Stimulated activated effector memory CD8-positive, alpha-beta T cell treated with anti-CD3 and anti-CD28 coated beads, Interleukin-12 subunit alpha, Interleukin-12 subunit beta, amount 100 ng/mL, for 72 hours (primary cell): ENCODE measurements around the gene PIGK.
A peak's percentile ranks its signal among the peaks of the same experiment; 100 is the strongest.

ENCODE experiments used
- ATAC-seq: fragments of 150-1000 bp; cut with Tn5 transposase; 2 replicates; pipeline ENCODE4 v1.10.0; 2021
- DNase-seq, 2 donors: peaks; one replicate each; pipeline ENCODE4 v3.0.0; 2021 to 2022; ENCODE audit warnings: low spot score in 2 of 2
- H3K27ac Mint-ChIP-seq: one replicate; pipeline ENCODE4 v1.8.0; 2022; ENCODE audit warnings: mild to moderate bottlenecking, mixed read lengths
- H3K36me3 Mint-ChIP-seq: one replicate; pipeline ENCODE4 v1.8.0; 2022; ENCODE audit warnings: mild to moderate bottlenecking, mixed read lengths
- H3K4me1 Mint-ChIP-seq: one replicate; pipeline ENCODE4 v1.8.0; 2022; ENCODE audit warnings: mixed read lengths
- H3K4me3 Mint-ChIP-seq: one replicate; pipeline ENCODE4 v1.8.0; 2022; ENCODE audit warnings: mild to moderate bottlenecking, mixed read lengths
- H3K9me3 Mint-ChIP-seq: one replicate; pipeline ENCODE4 v1.8.0; 2022; ENCODE audit warnings: mixed read lengths

The PIGK gene

DNA sequence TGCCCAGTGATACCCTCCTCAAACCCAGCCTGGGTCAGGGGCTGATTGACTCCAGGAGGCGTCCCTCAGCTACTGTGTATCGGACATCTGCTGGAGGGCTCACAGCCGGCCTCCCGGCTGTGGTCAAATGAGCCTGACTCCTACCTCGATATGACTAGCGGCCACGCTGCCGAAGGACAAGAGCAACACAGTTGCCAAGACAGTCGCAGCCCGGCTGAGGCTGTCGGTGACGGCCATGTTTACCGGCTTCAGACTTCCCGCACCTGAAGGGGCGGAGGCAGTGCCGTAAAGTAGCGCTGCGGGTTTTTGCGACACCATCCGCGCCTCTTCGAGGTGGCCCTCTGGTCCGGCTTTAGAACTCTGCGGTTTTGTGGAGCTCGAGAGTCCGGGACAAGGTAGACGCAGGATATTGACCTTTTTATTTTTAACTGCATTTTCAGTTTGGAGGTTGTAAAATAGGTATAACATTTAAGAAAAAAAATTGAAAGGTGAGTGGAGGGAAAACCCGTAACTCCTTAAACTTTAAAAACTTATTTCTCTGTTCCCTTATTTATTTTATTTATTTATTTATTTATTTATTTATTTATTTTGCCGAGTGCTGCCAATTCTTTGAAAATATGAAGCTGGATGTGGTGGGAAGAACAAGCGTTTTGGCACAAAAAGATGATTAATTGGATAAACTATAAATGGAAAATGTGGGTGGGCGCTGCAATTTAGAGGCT is at the start of gene PIGK:
Gene PIGK (minus strand): TSS at position 265 of the 722 bp plus-strand sequence. CDS start 28 bp downstream, at position 237.
- Mint-ChIP-seq H3K4me3 (peak within 1 kb of the TSS; percentile 87), H3K36me3 (no peaks in the 10 kb centered on the region), H3K9me3 (no peaks in the 10 kb centered on the region), H3K27ac (peak within 1 kb of the TSS; percentile 93), H3K4me1 (peaks cover 23% of the 10 kb centered on the region)
- DNase-seq (peak; percentile 70 to 93), ATAC-seq (peak; percentile 96)

DNA sequence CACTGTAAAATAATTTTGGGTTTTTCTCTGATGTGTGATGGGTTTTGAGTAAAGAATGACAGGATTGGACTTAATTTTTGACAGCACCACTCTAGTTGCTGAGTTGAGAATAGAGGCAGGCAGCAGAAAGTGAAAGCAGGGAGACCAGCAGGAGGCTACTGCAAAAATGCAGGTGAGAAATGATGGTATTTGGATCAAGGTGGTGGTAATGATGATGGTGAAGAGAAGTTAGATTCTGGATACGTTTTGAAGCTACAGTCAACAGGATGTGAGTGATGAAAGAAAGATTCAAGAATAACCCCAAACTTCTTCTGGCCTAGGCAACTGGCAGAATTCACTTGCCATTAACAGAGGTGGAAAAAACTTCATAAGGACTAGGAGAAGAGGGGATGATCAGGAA is 47.8 kb upstream of the PIGK start:
- ATAC-seq (no peak), DNase-seq (no peak)
- no peaks in the 10 kb centered on the region for H3K4me1 Mint-ChIP-seq
- H3K9me3 Mint-ChIP-seq, result no peaks in the 10 kb centered on the region
- no peak overlapping the region for H3K27ac Mint-ChIP-seq
- H3K4me3 Mint-ChIP-seq, result no peak overlapping the region
- H3K36me3 Mint-ChIP-seq, result no peaks in the 10 kb centered on the region

DNA sequence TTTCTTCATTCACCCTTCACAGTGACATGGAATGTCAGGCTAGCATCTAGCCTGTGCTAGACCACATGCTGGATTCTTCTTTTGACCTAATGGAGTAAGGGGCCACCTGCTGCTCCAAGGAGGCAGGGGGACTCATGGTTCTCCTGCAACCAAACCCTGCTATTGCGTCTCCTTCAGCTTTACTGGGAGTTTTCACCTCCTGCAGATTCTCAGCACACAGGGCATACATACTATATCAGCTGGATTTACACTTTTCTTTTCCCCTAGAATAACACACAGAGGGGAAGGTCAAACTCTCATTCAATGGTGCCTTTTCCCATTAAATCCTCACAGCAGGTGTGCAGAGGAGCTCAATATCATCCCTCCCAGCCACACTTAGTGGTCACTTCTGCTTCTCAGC is 46.0 kb upstream of the PIGK start:
- no peaks in the 10 kb centered on the region for H3K9me3 Mint-ChIP-seq
- no peak for ATAC-seq
- no peak for DNase-seq
- no peak overlapping the region for H3K4me3 Mint-ChIP-seq
- no peaks in the 10 kb centered on the region for H3K36me3 Mint-ChIP-seq
- no peaks in the 10 kb centered on the region for H3K4me1 Mint-ChIP-seq
- no peak overlapping the region for H3K27ac Mint-ChIP-seq

DNA sequence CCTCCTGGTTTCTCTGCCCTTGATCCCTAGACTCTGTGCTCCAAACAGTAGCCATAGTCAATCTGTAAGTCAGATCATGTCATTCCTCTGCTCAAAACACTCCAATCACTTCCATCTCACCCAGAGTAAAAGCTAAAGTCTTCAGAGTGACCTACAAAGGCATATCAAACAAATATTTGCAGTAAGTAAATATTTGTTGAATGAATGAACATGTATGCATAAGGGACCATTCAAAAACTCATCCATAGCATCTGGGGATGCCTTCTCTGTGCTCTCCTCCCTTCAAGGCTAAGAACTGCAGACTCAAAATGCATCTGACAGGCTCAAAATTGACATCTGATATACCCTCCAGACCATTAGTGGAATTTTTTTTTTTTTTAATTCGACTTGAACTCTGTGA is 44.5 kb upstream of the PIGK start:
- Mint-ChIP-seq H3K36me3 (no peaks in the 10 kb centered on the region), H3K9me3 (no peaks in the 10 kb centered on the region), H3K4me3 (no peak overlapping the region), H3K4me1 (no peaks in the 10 kb centered on the region), H3K27ac (no peak overlapping the region)
- DNase-seq, result no peak
- ATAC-seq, result no peak

DNA sequence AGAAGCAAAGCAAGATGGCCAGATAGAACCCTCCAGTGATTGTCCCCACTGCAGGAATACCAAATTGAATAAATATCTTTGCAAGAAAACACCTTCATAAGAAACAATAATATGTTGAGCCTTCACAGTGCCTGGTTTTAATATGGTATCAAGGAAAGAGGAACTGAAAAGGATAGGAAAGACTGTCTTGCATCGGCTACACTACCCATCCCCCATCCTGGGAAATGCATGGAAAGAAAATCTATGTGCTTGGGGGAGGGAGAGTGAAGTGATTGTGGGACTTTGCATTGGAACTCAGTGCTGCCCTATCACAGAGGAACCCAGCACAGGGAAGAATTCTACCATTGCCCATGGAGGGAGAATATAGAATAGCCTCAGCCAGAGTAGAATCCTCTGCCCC is 34.0 kb upstream of the PIGK start:
- H3K36me3 Mint-ChIP-seq, result no peaks in the 10 kb centered on the region
- H3K4me3 Mint-ChIP-seq, result no peak overlapping the region
- H3K9me3 Mint-ChIP-seq, result peaks cover 26% of the 10 kb centered on the region
- H3K27ac Mint-ChIP-seq, result no peak overlapping the region
- no peak for ATAC-seq
- no peaks in the 10 kb centered on the region for H3K4me1 Mint-ChIP-seq
- DNase-seq, result no peak

DNA sequence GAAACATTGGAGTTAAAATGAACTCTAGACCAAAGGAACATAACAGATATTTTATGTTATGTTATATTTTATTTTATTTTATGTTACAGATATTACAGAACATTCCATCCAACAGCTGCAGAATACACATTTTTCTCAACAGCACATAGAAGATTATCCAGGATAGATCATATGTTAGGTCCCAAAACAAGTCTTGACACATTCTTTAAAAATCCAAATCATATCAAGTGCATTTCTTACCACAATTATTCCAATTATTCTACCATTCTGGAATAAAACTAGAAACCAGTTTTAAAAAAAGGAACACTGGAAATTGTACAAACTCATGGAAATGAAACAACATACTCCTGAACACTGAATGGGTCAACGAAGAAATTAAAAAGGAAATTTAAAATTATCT is 30.9 kb upstream of the PIGK start:
- Mint-ChIP-seq H3K4me1 (no peaks in the 10 kb centered on the region), H3K9me3 (peaks cover 21% of the 10 kb centered on the region), H3K27ac (no peak overlapping the region), H3K36me3 (no peaks in the 10 kb centered on the region), H3K4me3 (no peak overlapping the region)
- ATAC-seq, result no peak
- no peak for DNase-seq

DNA sequence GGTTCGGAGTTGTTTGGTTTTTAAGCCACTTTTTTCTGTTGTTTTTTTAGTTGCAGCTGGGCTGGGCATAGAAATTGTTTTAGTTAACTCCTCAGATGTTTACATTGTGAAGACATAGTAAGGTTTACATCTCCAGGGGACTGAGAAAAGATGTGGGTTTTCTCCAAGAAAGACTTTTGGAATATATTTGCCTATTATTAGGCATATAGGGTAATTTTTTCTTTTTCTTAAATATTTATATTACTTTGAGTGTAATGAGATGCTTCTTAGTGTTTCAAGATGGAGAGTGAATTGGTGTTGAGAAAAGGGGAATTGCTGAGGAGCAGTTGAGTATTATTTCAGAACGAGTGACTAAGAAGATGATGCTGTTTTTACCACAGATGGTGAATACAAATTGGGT is 26.6 kb upstream of the PIGK start:
- H3K9me3 Mint-ChIP-seq, result peaks cover 18% of the 10 kb centered on the region
- no peak overlapping the region for H3K27ac Mint-ChIP-seq
- ATAC-seq (no peak), DNase-seq (no peak)
- no peaks in the 10 kb centered on the region for H3K36me3 Mint-ChIP-seq
- H3K4me3 Mint-ChIP-seq, result no peak overlapping the region
- no peaks in the 10 kb centered on the region for H3K4me1 Mint-ChIP-seq

DNA sequence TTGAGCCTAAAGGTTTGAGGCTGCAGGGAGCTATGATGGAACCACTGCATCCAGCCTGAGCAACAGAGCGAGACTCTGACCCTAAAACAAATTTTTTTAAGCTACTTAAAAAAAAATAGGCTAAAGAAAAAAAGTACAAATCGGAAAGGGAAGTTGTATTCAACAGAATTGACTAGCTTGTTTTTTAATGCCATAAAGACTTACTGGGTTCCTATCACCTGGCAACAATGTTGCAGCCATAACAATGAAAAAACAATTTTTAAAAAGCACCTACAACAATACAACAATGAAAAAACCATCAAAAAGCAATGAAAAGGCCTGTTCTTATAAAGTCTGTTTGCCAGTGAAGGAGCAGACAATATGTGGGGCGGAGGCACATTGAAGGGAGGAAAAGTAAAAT is 20.1 kb upstream of the PIGK start:
- DNase-seq (no peak), ATAC-seq (no peak)
- no peak overlapping the region for H3K4me3 Mint-ChIP-seq
- no peaks in the 10 kb centered on the region for H3K36me3 Mint-ChIP-seq
- H3K27ac Mint-ChIP-seq, result no peak overlapping the region
- no peaks in the 10 kb centered on the region for H3K4me1 Mint-ChIP-seq
- H3K9me3 Mint-ChIP-seq, result peaks cover 5% of the 10 kb centered on the region

DNA sequence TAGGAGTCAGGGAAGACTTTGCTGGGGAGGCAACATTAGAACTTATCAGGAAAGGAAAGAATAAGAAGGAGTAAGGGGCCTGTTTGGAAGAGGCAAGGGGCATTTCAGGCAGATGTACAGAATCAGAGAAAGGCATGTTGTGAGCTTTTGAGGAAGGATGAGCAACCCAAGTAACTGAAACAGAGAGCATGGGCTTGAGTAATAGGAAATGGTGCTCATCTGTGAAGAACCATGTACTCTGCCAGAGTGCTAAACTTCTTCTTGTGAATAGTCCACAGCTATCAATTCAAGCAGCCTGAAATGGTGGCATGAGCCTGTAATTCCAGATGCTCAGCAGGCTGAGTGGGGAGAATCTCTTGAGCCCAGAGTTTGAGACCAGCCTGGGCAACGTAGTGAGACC is 19.2 kb upstream of the PIGK start:
- ATAC-seq (peak; percentile 40), DNase-seq (no peak)
- Mint-ChIP-seq H3K4me1 (no peaks in the 10 kb centered on the region), H3K27ac (no peak overlapping the region), H3K36me3 (no peaks in the 10 kb centered on the region), H3K4me3 (no peak overlapping the region), H3K9me3 (peaks cover 5% of the 10 kb centered on the region)

DNA sequence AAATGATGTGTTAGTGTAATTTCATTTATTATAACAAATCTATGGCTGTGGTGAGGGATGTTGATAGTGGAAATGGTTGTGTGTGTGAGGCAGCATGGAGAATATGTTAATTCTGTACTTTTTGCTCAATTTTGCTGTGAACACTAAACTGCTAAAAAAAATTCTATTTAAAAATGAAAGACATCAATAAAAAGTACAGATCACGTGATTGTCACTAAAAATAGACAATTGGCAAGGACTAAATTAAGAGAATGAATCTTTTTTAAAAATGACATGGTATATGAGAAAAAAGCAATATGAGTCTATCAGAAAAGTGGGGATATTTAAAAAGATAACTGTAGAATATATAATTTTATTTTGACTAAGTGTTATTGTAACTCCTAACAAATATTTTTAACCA is 15.7 kb upstream of the PIGK start:
- Mint-ChIP-seq H3K4me1 (no peaks in the 10 kb centered on the region), H3K36me3 (no peaks in the 10 kb centered on the region), H3K27ac (no peak overlapping the region), H3K9me3 (no peaks in the 10 kb centered on the region), H3K4me3 (no peak overlapping the region)
- DNase-seq (no peak), ATAC-seq (no peak)

DNA sequence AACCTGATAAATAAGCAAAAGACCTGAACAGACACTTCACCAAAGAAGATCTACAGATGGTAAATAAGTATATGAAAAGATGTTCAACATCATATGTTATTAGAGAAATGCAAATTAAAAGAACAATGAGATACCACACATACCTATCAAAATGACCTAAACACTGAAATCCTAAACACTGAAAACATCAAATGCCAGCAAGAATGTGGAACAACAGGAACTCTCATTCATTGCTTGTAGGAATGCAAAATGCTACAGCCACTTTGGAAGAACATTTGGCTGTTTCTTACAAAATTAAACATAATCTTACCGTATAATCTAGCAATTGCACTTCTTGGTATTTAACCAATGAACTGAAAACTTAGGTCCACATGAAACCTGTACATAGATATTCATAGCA is 14.9 kb upstream of the PIGK start:
- Mint-ChIP-seq H3K27ac (no peak overlapping the region), H3K4me3 (no peak overlapping the region), H3K36me3 (no peaks in the 10 kb centered on the region), H3K9me3 (no peaks in the 10 kb centered on the region), H3K4me1 (no peaks in the 10 kb centered on the region)
- DNase-seq (no peak), ATAC-seq (no peak)

DNA sequence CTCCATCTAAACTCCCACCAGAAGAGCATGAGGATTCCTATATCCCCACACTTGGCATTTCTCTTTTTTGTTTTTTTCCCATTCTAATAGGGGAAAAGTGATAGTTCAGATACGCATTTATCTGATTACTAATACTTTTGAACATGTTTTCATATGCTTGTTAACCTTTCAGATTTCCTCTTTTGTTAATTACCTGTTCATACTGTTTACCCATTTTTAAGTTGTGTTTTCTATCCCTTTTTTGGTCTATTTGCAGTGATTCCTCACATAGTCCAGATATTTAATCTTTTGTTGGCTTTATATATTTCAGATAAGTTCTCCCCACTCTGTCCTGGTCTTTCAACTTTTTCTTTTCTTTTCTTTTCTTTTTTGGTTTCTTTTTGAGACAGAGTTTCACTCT is 13.6 kb upstream of the PIGK start:
- H3K4me3 Mint-ChIP-seq, result no peak overlapping the region
- H3K27ac Mint-ChIP-seq, result no peak overlapping the region

DNA sequence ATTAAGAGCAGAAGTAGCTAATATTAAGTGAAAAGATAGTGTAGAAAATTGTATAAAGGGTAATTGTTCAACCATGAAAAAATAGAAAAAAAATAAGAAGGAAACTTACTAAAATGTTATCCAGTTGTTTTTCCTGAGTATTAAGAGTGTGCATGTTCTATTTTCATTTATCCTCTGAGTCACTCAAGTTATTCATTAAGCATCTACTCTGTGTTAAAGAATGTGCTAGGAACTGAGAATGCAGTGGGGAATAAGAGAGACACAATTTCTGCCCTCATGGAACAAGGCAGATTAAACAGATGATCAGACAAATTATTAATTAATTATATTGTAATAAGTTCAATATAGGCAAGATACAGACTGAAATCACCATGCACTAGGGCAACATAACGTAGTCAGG is 10.8 kb upstream of the PIGK start:
- H3K4me3 Mint-ChIP-seq, result no peak overlapping the region
- H3K4me1 Mint-ChIP-seq, result no peaks in the 10 kb centered on the region
- ATAC-seq (no peak), DNase-seq (no peak)
- H3K9me3 Mint-ChIP-seq, result no peaks in the 10 kb centered on the region
- no peak overlapping the region for H3K27ac Mint-ChIP-seq
- H3K36me3 Mint-ChIP-seq, result no peaks in the 10 kb centered on the region

More for the DNA sequence above, 13.6 kb upstream of the PIGK start:
- no peak for ATAC-seq
- DNase-seq, result no peak
- no peaks in the 10 kb centered on the region for H3K36me3 Mint-ChIP-seq
- no peaks in the 10 kb centered on the region for H3K4me1 Mint-ChIP-seq
- H3K9me3 Mint-ChIP-seq, result no peaks in the 10 kb centered on the region

DNA sequence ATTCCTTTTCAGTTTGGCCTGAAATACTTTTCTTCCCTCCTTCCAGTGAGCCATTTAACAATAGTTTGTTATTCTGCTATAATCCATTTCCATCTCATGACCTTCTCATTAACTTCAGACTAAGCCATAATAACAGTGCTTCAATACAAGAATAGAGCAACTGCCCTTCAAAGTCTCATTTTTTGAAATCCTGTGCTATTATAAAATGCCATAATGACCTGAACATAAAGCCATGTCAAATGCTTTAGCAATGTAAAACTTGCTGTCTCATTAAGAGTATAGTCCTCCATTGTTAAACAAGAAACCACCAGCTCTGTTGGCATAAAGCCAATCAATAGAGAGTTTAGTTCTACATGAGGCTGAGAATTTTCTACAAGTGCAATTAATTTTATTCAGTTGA is 9.6 kb upstream of the PIGK start:
- H3K4me3 Mint-ChIP-seq, result no peak overlapping the region
- DNase-seq (no peak), ATAC-seq (no peak)
- no peaks in the 10 kb centered on the region for H3K36me3 Mint-ChIP-seq
- H3K27ac Mint-ChIP-seq, result no peak overlapping the region
- H3K4me1 Mint-ChIP-seq, result no peaks in the 10 kb centered on the region
- H3K9me3 Mint-ChIP-seq, result no peaks in the 10 kb centered on the region

DNA sequence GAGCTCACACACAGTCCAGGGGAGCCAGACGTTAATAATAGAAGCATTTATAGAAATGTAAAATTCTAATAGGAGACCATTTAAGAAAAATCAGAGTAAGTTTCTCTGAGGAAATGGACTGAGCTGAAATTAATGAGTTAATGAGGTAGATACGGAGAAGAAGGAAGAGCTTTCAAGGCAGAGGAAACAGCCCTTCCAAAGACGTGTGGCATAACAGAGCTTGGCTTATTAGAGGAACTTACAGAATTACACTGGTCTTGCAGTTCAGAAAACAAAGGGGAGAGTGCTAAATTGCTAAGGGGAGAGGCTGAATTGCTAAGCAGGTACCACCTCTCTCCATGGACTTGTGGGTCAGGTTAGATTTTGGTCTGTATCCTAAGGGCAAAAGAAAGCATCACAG is 8.2 kb upstream of the PIGK start:
- no peak overlapping the region for H3K27ac Mint-ChIP-seq
- no peaks in the 10 kb centered on the region for H3K36me3 Mint-ChIP-seq
- DNase-seq (no peak), ATAC-seq (no peak)
- no peak overlapping the region for H3K4me3 Mint-ChIP-seq
- H3K9me3 Mint-ChIP-seq, result no peaks in the 10 kb centered on the region
- no peaks in the 10 kb centered on the region for H3K4me1 Mint-ChIP-seq

DNA sequence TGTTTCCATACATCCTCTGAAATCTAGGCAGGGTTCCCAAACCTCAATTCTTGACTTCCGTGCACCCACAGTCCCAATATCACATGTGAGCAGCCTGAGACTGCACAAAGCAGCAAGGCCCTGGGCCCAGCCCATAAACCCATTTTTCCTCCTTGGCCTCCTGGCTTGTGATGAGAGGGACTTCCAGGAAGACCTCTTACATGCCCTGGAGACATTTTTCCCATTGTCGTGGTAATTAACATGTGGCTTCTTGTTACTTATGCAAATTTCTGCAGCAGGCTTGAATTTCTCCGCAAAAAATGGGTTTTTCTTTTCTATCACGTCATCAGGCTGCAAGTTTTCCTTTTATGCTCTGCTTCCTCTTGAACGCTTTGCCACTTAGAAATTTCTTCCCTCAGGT is 3.3 kb upstream of the PIGK start:
- Mint-ChIP-seq H3K9me3 (no peaks in the 10 kb centered on the region), H3K36me3 (no peaks in the 10 kb centered on the region), H3K4me1 (peaks cover 17% of the 10 kb centered on the region), H3K27ac (no peak overlapping the region), H3K4me3 (no peak overlapping the region)
- DNase-seq, result no peak
- ATAC-seq, result no peak
